ENCODE measurements around the gene REST. TPM values are rescaled to one million over a fixed set of nuclear protein-coding genes. Genes with fewer than 3 reads are reported as not detected.
"Not testable (repeated sequence)": the region's sequence is repeated elsewhere in the genome, so short reads cannot be mapped to it uniquely, and the experiment has no call there.

REST gene
- total RNA-seq, 4 donors from 2014 or later, result 23.7 to 39.2 (median 33.9) TPM

DNA sequence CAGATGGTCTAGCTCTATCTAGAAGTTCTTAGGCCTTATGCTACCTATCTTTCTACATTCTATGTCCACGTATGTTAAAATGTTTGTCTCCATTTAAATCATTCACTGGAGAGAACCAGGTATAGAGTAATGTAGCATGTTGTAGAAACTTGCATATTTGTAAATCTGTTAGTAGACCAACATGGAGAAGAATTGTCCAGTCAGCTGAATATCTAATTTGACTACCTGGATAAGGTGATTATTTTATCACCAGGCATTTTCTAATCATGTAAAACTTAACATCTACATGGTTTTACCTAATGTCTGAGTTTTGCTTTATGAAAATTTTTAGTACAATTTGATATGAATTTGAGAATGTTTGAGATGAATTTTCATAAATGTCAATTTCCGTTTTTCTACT, 19.5 kb downstream of the REST start:
- H3K9me3 ChIP-seq, result no peaks in the 10 kb centered on the region
- no peaks in the 10 kb centered on the region for H3K27me3 ChIP-seq
- no peak overlapping the region for H3K4me3 ChIP-seq
- DNase-seq (ENCODE audit: low spot score in 2 of 2), result no peak
- H3K27ac ChIP-seq, result no peak overlapping the region
- peaks cover 0 to 87% (median 0%) of the 10 kb centered on the region in 3 donors for H3K36me3 ChIP-seq
- WGBS, 2 donors, result 95 to 97% methylated on average over 2 of the region's 2 CpGs
- no peak for TF ChIP-seq EP300 (IDR thresholded peaks at IDR 0.05)
- no peaks in the 10 kb centered on the region for H3K4me1 ChIP-seq

DNA sequence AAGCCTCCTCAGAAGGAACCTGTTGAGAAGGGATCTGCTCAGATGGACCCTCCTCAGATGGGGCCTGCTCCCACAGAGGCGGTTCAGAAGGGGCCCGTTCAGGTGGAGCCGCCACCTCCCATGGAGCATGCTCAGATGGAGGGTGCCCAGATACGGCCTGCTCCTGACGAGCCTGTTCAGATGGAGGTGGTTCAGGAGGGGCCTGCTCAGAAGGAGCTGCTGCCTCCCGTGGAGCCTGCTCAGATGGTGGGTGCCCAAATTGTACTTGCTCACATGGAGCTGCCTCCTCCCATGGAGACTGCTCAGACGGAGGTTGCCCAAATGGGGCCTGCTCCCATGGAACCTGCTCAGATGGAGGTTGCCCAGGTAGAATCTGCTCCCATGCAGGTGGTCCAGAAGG, 22.9 kb downstream of the REST start:
- H3K27ac ChIP-seq, result no peak overlapping the region
- 92 to 96% methylated on average over 6 of the region's 7 CpGs for WGBS, 2 donors
- TF ChIP-seq POLR2A (IDR thresholded peaks at IDR 0.05) (no peak), EP300 (IDR thresholded peaks at IDR 0.05) (no peak)
- TF ChIP-seq, protein P1, sequence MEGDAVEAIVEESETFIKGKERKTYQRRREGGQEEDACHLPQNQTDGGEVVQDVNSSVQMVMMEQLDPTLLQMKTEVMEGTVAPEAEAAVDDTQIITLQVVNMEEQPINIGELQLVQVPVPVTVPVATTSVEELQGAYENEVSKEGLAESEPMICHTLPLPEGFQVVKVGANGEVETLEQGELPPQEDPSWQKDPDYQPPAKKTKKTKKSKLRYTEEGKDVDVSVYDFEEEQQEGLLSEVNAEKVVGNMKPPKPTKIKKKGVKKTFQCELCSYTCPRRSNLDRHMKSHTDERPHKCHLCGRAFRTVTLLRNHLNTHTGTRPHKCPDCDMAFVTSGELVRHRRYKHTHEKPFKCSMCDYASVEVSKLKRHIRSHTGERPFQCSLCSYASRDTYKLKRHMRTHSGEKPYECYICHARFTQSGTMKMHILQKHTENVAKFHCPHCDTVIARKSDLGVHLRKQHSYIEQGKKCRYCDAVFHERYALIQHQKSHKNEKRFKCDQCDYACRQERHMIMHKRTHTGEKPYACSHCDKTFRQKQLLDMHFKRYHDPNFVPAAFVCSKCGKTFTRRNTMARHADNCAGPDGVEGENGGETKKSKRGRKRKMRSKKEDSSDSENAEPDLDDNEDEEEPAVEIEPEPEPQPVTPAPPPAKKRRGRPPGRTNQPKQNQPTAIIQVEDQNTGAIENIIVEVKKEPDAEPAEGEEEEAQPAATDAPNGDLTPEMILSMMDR (IDR thresholded peaks at IDR 0.05), result no peak

DNA sequence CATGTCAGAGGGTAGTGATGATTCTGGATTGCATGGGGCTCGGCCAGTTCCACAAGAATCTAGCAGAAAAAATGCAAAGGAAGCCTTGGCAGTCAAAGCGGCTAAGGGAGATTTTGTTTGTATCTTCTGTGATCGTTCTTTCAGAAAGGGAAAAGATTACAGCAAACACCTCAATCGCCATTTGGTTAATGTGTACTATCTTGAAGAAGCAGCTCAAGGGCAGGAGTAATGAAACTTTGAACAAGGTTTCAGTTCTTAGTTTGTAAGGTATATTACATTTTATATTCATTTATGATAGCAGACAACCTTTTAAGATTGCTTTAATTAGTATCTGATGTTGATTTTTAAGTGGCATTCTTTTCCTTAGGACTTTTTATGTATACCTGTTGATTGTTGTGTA, 24.2 kb downstream of the REST start:
- H3K9me3 ChIP-seq, result no peaks in the 10 kb centered on the region
- 89 to 91% methylated on average over 4 of the region's 4 CpGs for WGBS, 2 donors
- peaks cover 0 to 10% (median 0%) of the 10 kb centered on the region in 4 donors for H3K4me1 ChIP-seq
- TF ChIP-seq POLR2A (IDR thresholded peaks at IDR 0.05) (no peak), EP300 (IDR thresholded peaks at IDR 0.05) (no peak)
- TF ChIP-seq, protein P1 (IDR thresholded peaks at IDR 0.05), result no peak
- DNase-seq (ENCODE audit: low spot score in 2 of 2), result no peak
- no peak overlapping the region for H3K4me3 ChIP-seq
- H3K27ac ChIP-seq, result no peak overlapping the region
- peaks cover 0 to 53% (median 0%) of the 10 kb centered on the region in 3 donors for H3K36me3 ChIP-seq
- no peaks in the 10 kb centered on the region for H3K27me3 ChIP-seq

More for the DNA sequence above, 22.9 kb downstream of the REST start:
- peaks cover 0 to 56% (median 0%) of the 10 kb centered on the region in 3 donors for H3K36me3 ChIP-seq
- DNase-seq (ENCODE audit: low spot score in 2 of 2), result no peak
- H3K4me3 ChIP-seq, result no peak overlapping the region
- no peaks in the 10 kb centered on the region for H3K9me3 ChIP-seq
- H3K4me1 ChIP-seq, result peaks cover 0 to 10% (median 0%) of the 10 kb centered on the region in 4 donors
- H3K27me3 ChIP-seq, result no peaks in the 10 kb centered on the region

DNA sequence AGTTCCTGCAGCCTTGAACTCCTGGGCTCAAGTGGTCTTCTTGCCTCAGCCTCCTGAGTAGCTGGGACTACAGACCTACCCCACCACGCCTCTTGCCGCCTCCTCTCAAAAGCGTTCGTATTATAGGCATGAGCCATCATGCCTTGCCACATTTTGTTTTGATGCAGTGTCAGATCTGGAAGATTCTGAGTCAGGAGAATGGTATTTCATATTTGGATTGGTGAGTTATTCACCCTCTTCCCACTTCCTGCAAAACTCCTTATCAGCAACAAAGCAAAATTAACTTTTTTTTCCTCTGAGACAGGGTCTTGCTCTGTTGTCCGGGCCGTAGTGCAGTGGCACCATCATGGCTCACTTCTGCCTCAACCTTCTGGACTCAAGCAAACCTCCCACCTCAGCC, 29.6 kb downstream of the REST start:
- 74 to 83% methylated on average over 6 of the region's 6 CpGs for WGBS, 2 donors
- DNase-seq (ENCODE audit: low spot score in 2 of 2), result no peak
- peaks cover 0 to 10% (median 0%) of the 10 kb centered on the region in 4 donors for H3K4me1 ChIP-seq

DNA sequence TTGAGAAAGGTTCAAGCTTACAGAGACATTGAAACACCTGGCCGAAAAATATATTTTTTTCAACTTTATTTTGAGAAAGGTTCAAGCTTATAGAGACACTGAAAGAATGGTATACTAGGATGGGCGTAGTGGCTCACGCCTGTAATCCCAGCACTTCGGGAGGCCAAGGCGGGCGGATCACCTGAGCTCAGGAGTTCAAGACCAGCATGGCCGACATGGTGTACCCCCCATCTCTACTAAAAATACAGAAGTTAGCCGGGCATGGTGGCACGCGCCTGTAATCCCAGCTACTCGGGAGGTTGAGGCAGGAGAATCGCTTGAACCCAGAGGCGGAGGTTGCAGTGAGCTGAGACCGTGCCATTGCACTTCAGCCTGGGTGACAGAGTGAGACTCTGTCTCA, 32.1 kb downstream of the REST start:
- DNase-seq (ENCODE audit: low spot score in 2 of 2), result not testable (repeated sequence)
- 96 to 97% methylated on average over 14 of the region's 14 CpGs for WGBS, 2 donors

More for the DNA sequence above, 29.6 kb downstream of the REST start:
- no peaks in the 10 kb centered on the region for H3K9me3 ChIP-seq
- TF ChIP-seq POLR2A (IDR thresholded peaks at IDR 0.05) (no peak), EP300 (IDR thresholded peaks at IDR 0.05) (no peak)
- TF ChIP-seq, protein P1 (IDR thresholded peaks at IDR 0.05), result no peak
- H3K27me3 ChIP-seq, result no peaks in the 10 kb centered on the region
- H3K27ac ChIP-seq, result no peak overlapping the region
- H3K4me3 ChIP-seq, result no peak overlapping the region
- peaks cover 0 to 40% (median 0%) of the 10 kb centered on the region in 3 donors for H3K36me3 ChIP-seq

DNA sequence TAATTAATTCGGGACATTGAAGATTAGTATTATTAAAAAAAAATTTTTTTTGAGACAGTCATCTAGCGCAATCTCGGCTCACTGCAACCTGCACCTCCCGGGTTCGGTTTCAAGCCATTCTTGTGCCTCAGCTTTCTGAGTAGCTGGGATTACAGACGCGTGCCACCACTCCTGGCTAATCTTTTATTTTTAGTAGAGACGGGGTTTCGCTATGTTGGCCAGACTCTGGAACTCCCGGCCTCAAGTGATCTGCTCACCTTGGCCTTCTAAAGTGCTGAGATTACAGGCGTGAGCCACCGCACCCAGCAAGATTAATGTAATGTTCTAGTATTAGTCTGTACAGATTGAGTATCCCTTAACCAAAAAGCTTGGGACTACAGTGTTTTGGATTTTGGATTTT, 32.7 kb downstream of the REST start:
- H3K27me3 ChIP-seq, result no peaks in the 10 kb centered on the region
- DNase-seq (ENCODE audit: low spot score in 2 of 2), result no peak
- 95 to 96% methylated on average over 12 of the region's 12 CpGs for WGBS, 2 donors
- H3K36me3 ChIP-seq, result peaks cover 0 to 40% (median 0%) of the 10 kb centered on the region in 3 donors
- H3K4me3 ChIP-seq, result no peak overlapping the region
- H3K9me3 ChIP-seq, result no peaks in the 10 kb centered on the region
- H3K4me1 ChIP-seq, result no peaks in the 10 kb centered on the region
- no peak for TF ChIP-seq EP300 (IDR thresholded peaks at IDR 0.05)
- H3K27ac ChIP-seq, result no peak overlapping the region

More for the DNA sequence above, 32.1 kb downstream of the REST start:
- H3K4me1 ChIP-seq, H3K27me3 ChIP-seq, H3K4me3 ChIP-seq, H3K27ac ChIP-seq, H3K9me3 ChIP-seq: not testable (repeated sequence)
- peaks cover 0 to 40% (median 0%) of the 10 kb centered on the region in 3 donors for H3K36me3 ChIP-seq

DNA sequence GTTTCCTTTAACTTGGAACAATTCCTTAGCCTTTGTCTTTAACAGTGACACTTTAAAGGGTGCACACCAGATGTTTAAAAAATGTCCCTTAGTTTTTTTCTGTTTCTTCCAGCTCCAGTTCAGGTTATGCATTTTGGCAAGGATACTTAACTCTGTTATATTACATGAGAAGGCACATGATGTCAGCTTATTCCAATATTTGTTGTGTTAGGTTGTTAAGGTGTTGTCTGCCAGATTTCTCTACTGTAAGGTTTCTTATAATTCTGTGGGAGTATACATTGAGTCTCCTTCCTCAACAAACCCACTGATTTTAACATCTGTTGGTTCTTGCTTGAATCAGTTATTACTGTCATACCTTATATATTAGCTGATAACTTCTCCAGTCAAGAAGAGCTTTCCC, 33.3 kb downstream of the REST start:
- no peaks in the 10 kb centered on the region for H3K4me1 ChIP-seq
- no peaks in the 10 kb centered on the region for H3K9me3 ChIP-seq
- H3K27me3 ChIP-seq, result no peaks in the 10 kb centered on the region
- peaks cover 0 to 40% (median 0%) of the 10 kb centered on the region in 3 donors for H3K36me3 ChIP-seq
- H3K4me3 ChIP-seq, result no peak overlapping the region
- no peak for TF ChIP-seq POLR2A (IDR thresholded peaks at IDR 0.05)
- TF ChIP-seq, protein P1 (IDR thresholded peaks at IDR 0.05), result no peak
- no peak for TF ChIP-seq EP300 (IDR thresholded peaks at IDR 0.05)
- DNase-seq (ENCODE audit: low spot score in 2 of 2), result no peak
- H3K27ac ChIP-seq, result no peak overlapping the region

Data from tibial nerve (tissue), 4 donors.